ENCODE data around the gene VPS8. TPM values are rescaled to one million over a fixed set of nuclear protein-coding genes. Genes with fewer than 3 reads are reported as not detected.

The VPS8 gene
- total RNA-seq, 4 donors from 2014 or later = 76.5 to 281 (median 163) TPM

DNA sequence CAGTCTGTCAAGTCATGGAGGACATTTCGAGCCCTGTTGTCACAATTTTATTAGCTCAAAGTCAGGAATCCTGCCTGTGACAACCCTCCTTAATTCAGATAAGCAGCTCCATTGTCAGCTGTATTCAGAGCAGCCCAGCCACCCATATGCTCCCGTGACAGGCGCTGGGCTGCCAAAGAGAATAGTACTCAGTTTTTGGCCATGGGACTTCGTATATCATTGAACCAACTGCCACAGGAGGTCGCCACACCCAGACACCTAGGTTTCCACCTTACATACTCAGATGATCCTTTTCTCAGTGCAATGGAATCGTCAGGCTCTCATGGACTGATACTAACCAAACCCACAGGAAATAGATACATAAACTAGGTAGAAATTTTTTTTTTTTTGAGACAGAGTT lies 240.7 kb downstream of the VPS8 start:
- no peaks in the 10 kb centered on the region for H3K27me3 ChIP-seq
- intact Hi-C loops (cut with DNase I; ENCODE audit: low total_unique reads) = no loop called here
- peaks cover 0 to 3% of the 10 kb centered on the region in 2 donors for H3K9me3 ChIP-seq
- no peak overlapping the region for H3K4me3 ChIP-seq
- DNase-seq = no peak
- no peaks in the 10 kb centered on the region for H3K36me3 ChIP-seq
- H3K27ac ChIP-seq = no peak overlapping the region
- TF ChIP-seq CTCF (IDR thresholded peaks at IDR 0.05) = no peak
- no peak for TF ChIP-seq POLR2A (IDR thresholded peaks at IDR 0.05)
- no peaks in the 10 kb centered on the region for H3K4me1 ChIP-seq

DNA sequence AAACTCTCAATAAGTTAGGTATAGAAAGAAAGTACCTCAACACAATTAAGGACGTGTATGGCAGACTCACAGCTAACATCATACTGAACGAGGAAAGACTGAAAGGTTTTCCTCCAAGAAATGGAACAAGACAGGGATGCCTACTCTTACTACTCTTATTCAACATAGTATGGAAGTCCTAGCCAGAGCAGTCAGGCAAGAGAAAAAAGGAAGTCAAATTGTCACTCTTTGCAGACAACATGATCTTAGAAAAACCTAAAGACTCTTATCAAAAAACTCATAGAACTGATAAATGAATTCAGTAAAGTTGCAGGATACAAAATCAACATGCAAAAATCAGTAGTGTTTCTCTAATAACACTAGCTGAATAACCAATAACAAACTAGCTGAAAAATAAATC lies 244.9 kb downstream of the VPS8 start:
- no peaks in the 10 kb centered on the region for H3K27me3 ChIP-seq
- no peaks in the 10 kb centered on the region for H3K36me3 ChIP-seq
- no peak for DNase-seq
- H3K27ac ChIP-seq = no peak overlapping the region
- peaks cover 0 to 3% of the 10 kb centered on the region in 2 donors for H3K9me3 ChIP-seq
- H3K4me1 ChIP-seq = no peaks in the 10 kb centered on the region
- intact Hi-C loops (cut with DNase I; ENCODE audit: low total_unique reads) = no loop called here
- TF ChIP-seq POLR2A (IDR thresholded peaks at IDR 0.05) (no peak), CTCF (IDR thresholded peaks at IDR 0.05) (no peak)
- H3K4me3 ChIP-seq = no peak overlapping the region

- Histone ChIP-seq H3K4me1 (no peaks in the 10 kb centered on the region), H3K36me3 (no peaks in the 10 kb centered on the region), H3K27me3 (no peaks in the 10 kb centered on the region), H3K4me3 (no peak overlapping the region), H3K9me3 (peaks cover 0 to 3% of the 10 kb centered on the region in 2 donors), H3K27ac (no peak overlapping the region)
- intact Hi-C loops (cut with DNase I; ENCODE audit: low total_unique reads) = no loop called here
- TF ChIP-seq CTCF (IDR thresholded peaks at IDR 0.05) (no peak), POLR2A (IDR thresholded peaks at IDR 0.05) (no peak)
- no peak for DNase-seq
Observed at GRCh38 chr3:185057829-185058228, 245.9 kb downstream of the VPS8 start.

DNA sequence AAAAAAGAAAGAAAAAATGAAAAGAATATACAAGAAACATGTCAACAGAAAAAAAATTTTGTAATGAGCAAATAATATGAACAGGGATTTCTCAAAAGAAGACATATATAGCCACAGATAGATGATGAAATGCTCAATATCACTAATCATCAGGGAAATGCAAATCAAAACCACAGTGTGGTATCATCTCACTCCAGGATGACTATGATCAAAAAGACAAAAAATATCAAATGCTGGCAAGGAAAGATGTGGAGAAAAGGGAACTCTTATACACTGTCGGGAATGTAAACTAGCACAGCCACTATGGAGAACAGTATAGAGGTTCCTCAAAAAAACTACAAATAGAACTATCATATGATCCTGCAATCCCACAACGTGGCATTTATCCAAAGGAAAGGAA lies 246.8 kb downstream of the VPS8 start:
- Histone ChIP-seq H3K27me3 (no peaks in the 10 kb centered on the region), H3K36me3 (no peaks in the 10 kb centered on the region), H3K27ac (no peak overlapping the region), H3K9me3 (peaks cover 0 to 3% of the 10 kb centered on the region in 2 donors), H3K4me3 (no peak overlapping the region), H3K4me1 (no peaks in the 10 kb centered on the region)
- intact Hi-C loops (cut with DNase I; ENCODE audit: low total_unique reads) = no loop called here
- TF ChIP-seq CTCF (IDR thresholded peaks at IDR 0.05) (no peak), POLR2A (IDR thresholded peaks at IDR 0.05) (no peak)
- no peak for DNase-seq

DNA sequence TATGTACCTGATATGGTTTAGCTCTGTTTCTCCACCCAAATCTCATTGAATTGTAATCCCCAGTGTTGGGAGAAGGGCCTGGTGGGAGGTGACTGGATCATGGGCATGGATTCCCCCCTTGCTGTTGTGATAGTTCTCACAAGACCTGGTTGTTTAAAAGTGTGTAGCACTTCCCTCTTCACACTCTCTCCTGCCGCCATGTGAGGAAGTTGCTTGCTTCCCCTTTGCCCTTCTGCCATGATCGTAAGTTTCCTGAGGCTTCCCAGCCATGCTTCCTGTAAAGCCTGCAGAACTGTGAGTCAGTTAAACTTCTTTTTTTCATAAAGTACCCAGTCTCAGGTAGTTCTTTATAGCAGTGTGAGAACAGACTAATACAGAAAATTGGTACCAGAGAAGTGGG lies 247.8 kb downstream of the VPS8 start:
- H3K9me3 ChIP-seq = peaks cover 0 to 3% of the 10 kb centered on the region in 2 donors
- no peak for TF ChIP-seq CTCF (IDR thresholded peaks at IDR 0.05)
- no peak for TF ChIP-seq POLR2A (IDR thresholded peaks at IDR 0.05)
- H3K36me3 ChIP-seq = no peaks in the 10 kb centered on the region
- intact Hi-C loops (cut with DNase I; ENCODE audit: low total_unique reads) = no loop called here
- DNase-seq = no peak
- no peak overlapping the region for H3K4me3 ChIP-seq
- H3K27me3 ChIP-seq = no peaks in the 10 kb centered on the region
- H3K27ac ChIP-seq = no peak overlapping the region
- no peaks in the 10 kb centered on the region for H3K4me1 ChIP-seq
